Calu3 (cell line): ENCODE results near the gene H1-8. TPM values are rescaled to one million over a fixed set of nuclear protein-coding genes. Genes with fewer than 3 reads are reported as not detected.

Experiments
- BruUV-seq: library from RNA; stranded (reverse); fragments of 400-500 nt; replicated peaks from 2 replicates; lab custom pipeline; 2021; lab: Mats Ljungman, UMichigan
- CTCF ChIA-PET: fragments of 300-600 bp; sonication (Branson Sonifier 250); formaldehyde crosslinking; loops from one replicate; lab custom pipeline; 2022; ENCODE audit warnings: antibody characterized with exemption; lab: Charles Lee
- DNase-seq: peaks from one replicate; pipeline ENCODE4 v3.0.0; 2022
- H3K27ac Mint-ChIP-seq: one replicate; pipeline ENCODE4 v1.8.0; 2022; ENCODE audit warnings: mixed read lengths; ENCODE audit not compliant: unreplicated experiment
- H3K27me3 Mint-ChIP-seq: one replicate; pipeline ENCODE4 v1.8.0; 2022; ENCODE audit warnings: mixed read lengths; ENCODE audit not compliant: unreplicated experiment
- H3K36me3 Mint-ChIP-seq: one replicate; pipeline ENCODE4 v1.8.0; 2022; ENCODE audit warnings: mild to moderate bottlenecking, moderate library complexity, mixed read lengths; ENCODE audit not compliant: insufficient read depth, unreplicated experiment
- H3K4me1 Mint-ChIP-seq: one replicate; pipeline ENCODE4 v1.8.0; 2022; ENCODE audit warnings: mild to moderate bottlenecking, low read depth, mixed read lengths; ENCODE audit not compliant: unreplicated experiment
- H3K4me3 Mint-ChIP-seq: one replicate; pipeline ENCODE4 v1.8.0; 2022; ENCODE audit warnings: mild to moderate bottlenecking, low read depth, moderate library complexity, mixed read lengths; ENCODE audit not compliant: unreplicated experiment
- H3K9me3 Mint-ChIP-seq: one replicate; pipeline ENCODE4 v1.8.0; 2022; ENCODE audit warnings: low read depth, mixed read lengths; ENCODE audit not compliant: unreplicated experiment
- intact Hi-C: fragments of 100-400 bp; cut with micrococcal nuclease; formaldehyde crosslinking; loops from one replicate; pipeline ENCODE4 v1.10.0; 2022; ENCODE audit not compliant: unreplicated experiment
- total RNA-seq: library from RNA; stranded (reverse); gene quantifications from 2 replicates; pipeline ENCODE4 v1.2.3, GENCODE V29; 2022
- TF ChIP-seq, protein P1 (sequence below): fragments of 200-600 bp; IDR thresholded peaks from one replicate; pipeline ENCODE4 v1.8.0; 2022; ENCODE audit warnings: antibody characterized with exemption; ENCODE audit not compliant: unreplicated experiment

H1-8 gene
- total RNA-seq, 1 experiment from 2014 or later, result not detected

DNA sequence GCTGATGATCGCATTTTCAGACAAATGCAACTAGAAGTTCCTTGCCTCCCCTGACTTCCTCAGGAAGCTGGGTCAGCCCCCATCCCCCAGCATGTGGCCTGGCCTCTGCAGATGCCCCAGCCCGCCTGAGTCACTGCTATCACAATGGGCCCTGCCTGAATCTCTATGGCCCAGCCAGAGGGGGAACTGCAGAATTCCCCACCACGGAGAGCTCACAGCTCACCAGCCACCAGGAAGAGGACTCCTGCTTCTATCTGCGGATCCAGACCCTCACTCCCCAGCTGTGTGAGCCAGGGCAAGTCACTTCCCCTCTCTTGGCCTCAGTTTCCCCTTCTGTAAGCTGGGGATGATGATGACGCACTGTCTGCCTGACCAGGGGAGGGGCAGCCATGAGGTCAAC lies 56.6 kb downstream of the H1-8 start:
- peaks cover 37% of the 10 kb centered on the region for H3K27me3 Mint-ChIP-seq
- peaks cover 8% of the 10 kb centered on the region for H3K4me1 Mint-ChIP-seq
- peaks cover 7% of the 10 kb centered on the region for H3K36me3 Mint-ChIP-seq
- TF ChIP-seq, protein P1, sequence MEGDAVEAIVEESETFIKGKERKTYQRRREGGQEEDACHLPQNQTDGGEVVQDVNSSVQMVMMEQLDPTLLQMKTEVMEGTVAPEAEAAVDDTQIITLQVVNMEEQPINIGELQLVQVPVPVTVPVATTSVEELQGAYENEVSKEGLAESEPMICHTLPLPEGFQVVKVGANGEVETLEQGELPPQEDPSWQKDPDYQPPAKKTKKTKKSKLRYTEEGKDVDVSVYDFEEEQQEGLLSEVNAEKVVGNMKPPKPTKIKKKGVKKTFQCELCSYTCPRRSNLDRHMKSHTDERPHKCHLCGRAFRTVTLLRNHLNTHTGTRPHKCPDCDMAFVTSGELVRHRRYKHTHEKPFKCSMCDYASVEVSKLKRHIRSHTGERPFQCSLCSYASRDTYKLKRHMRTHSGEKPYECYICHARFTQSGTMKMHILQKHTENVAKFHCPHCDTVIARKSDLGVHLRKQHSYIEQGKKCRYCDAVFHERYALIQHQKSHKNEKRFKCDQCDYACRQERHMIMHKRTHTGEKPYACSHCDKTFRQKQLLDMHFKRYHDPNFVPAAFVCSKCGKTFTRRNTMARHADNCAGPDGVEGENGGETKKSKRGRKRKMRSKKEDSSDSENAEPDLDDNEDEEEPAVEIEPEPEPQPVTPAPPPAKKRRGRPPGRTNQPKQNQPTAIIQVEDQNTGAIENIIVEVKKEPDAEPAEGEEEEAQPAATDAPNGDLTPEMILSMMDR, result no peak
- no peak overlapping the region for H3K27ac Mint-ChIP-seq
- intact Hi-C loops, result no loop called here
- H3K4me3 Mint-ChIP-seq, result no peak overlapping the region
- CTCF ChIA-PET, result no interaction called here
- no peaks in the 10 kb centered on the region for H3K9me3 Mint-ChIP-seq
- DNase-seq, result no peak
- no TSS peak for BruUV-seq

GRCh38 chr3:129600348-129600747 lies 57.4 kb downstream of the H1-8 start:
- TF ChIP-seq, protein P1, result no peak
- H3K36me3 Mint-ChIP-seq, result peaks cover 12% of the 10 kb centered on the region
- no peak for DNase-seq
- peaks cover 45% of the 10 kb centered on the region for H3K27me3 Mint-ChIP-seq
- no TSS peak for BruUV-seq
- H3K9me3 Mint-ChIP-seq, result no peaks in the 10 kb centered on the region
- H3K4me1 Mint-ChIP-seq, result peaks cover 12% of the 10 kb centered on the region
- no peak overlapping the region for H3K4me3 Mint-ChIP-seq
- no peak overlapping the region for H3K27ac Mint-ChIP-seq
- intact Hi-C loops, result no loop called here
- CTCF ChIA-PET, result no interaction called here

Other genes with a start within 250 kb of the H1-8 start
- 0.42 and 0.54 TPM in 2 replicates for gene EFCAB12, start 114.5 kb upstream of the H1-8 start, total RNA-seq
- gene MBD4, start 103.2 kb upstream of the H1-8 start, total RNA-seq, result 49.8 and 52.3 TPM in 2 replicates
- gene IFT122, start 103.0 kb upstream of the H1-8 start, total RNA-seq, result 33.5 and 35.5 TPM in 2 replicates
- not detected in 2 replicates for gene RHO, start 14.5 kb upstream of the H1-8 start, total RNA-seq
- 16.3 and 22.0 TPM in 2 replicates for gene PLXND1, start 63.5 kb downstream of the H1-8 start, total RNA-seq